Measurements from ENCODE around the gene ALDH18A1.
"Not testable (repeated sequence)": the region's sequence is repeated elsewhere in the genome, so short reads cannot be mapped to it uniquely, and the experiment has no call there.

Gene ALDH18A1

GRCh38 chr10:95656291-95657164, at the start of gene ALDH18A1:
Gene ALDH18A1, minus strand, starts transcription at chr10:95656711. Its CDS starts 3,334 bp downstream, at chr10:95653377.
- DNase-seq = peak; percentile 93

GRCh38 chr10:95698415-95698814, 41.9 kb upstream of the ALDH18A1 start:
- no peak for DNase-seq

DNA sequence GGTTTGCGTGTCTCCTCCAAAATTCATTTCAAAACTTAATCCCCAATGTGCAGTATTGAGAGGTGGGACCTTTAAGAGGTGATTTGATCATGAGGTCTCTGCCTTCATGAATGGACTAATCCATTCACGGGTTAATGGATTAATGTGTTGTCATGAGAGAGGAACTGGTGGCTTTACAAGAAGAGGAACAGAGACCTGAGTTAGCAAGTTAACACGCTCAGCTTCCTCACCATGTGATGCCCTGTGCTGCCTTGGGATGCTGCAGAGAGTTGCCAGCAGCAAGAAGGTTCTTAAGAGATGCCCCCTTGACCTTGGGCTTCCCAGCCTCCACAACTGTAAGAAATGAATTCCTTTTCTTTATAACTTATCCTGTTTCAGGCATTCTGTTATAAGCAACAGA, 40.9 kb upstream of the ALDH18A1 start:
- no peak for DNase-seq

GRCh38 chr10:95694665-95695064, 38.2 kb upstream of the ALDH18A1 start:
- no peak for DNase-seq

DNA sequence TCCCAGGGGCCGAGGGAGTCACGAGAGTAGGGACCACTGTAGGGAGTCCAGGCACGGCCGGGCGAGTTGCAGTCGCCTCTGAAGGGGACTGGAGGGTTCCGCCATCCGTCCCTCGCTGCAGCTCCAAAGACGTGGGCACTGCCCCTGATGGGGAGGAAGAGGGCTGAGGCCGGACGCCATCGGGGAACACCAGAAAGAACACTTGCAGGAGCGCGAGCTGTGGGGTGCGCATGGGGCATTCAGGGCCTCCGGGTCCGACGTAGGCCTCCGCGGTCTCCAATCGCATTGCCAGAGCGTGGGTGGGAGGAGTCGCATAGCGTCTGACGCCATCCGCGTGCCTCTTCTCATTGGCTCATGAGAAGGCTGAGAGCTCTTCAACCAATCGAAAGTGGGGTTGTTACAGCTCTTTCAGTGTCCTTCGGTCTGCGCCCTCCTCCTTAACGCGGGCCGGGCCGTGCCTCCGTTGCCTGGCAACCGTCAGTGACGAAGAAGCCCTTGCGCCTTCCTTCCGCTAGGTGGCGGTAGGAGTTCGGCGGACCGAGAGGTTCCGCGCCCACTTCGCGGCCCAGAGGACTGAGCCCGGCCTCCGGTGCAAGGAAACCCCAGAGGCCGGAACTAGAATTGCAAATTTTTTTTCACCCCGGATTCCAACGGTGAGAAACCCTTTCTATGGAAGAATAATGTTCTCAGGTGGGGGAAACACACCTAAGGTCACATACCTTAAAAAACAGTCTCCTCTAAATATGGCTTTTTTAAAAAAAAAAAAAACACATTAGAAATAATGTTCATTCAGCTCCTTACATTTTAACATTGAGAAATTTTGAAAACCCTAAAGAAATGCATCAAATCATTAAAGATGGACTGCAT, 37.4 kb upstream of the ALDH18A1 start, which contains the start of gene TCTN3:
TCTN3 (minus strand) TSS at position 260 of the 867 bp plus-strand sequence; CDS start at position 232, 28 bp downstream.
- peak; percentile 95 for DNase-seq

DNA sequence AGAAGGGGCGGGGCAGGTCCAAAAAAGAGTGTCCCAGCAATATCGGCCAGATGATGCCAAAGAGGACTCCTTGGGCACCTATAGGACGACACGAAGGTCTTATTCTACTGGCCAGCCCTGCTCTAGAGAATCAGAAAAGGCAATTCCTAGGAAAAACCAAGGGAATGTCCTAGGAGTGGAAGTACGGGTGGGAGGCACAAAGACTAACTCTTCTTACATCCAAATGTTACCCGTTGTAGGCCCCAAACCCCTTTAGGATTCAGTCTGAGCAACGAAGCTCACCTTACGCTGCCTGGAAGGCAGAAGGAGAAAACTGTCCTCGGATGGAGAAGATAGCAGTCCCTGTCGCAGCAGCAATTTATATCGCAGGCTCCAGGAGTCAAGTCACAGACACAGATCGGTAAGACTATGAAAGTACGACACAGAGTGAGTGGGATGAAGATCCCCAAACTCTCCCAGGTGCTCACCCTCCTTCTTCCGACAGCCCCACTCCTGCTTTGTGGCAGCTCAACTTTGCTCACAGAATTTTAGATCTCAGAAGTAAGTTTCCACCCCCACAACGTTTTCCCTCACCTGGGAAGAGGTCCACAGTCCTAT, 36.7 kb upstream of the ALDH18A1 start:
- no peak for DNase-seq

GRCh38 chr10:95691281-95691680, 34.8 kb upstream of the ALDH18A1 start:
- no peak for DNase-seq

- no peak for DNase-seq
These were observed 32.1 kb upstream of the ALDH18A1 start for GRCh38 chr10:95688648-95689047.

GRCh38 chr10:95683966-95684365, 27.5 kb upstream of the ALDH18A1 start:
- DNase-seq = no peak

DNA sequence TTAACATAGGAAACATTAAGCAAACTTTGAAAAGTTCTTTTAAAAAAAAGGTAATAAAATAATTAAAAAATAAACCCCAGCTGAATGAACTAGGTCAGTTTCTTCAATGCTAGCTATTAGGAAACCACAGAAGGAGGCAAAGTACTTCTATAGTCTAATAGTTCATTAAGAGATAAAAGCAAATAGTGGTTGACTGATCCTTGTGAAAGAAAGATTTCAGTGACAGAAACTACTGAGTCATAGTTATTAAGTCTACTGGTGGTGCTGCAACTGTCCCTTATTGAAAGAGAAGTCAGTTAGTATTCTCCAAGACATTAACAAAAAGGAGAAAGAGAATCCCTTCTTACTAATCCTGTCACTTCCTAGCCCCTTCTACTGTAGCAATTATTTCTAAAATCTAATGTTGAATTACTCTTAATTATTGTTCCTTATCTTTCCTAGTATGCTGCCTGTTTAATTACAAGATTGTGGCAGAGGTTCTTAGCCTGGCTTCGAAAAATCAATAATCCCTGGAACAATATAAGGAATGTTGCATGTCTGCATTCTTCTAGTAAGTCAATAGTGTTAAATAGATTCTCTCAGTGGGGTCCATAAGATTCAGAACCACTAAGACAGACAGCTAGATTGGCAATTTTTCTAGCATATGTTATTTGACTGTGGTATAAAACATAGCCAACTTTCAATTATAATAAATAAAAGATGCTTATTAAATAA, 19.0 kb upstream of the ALDH18A1 start:
- DNase-seq = no peak

DNA sequence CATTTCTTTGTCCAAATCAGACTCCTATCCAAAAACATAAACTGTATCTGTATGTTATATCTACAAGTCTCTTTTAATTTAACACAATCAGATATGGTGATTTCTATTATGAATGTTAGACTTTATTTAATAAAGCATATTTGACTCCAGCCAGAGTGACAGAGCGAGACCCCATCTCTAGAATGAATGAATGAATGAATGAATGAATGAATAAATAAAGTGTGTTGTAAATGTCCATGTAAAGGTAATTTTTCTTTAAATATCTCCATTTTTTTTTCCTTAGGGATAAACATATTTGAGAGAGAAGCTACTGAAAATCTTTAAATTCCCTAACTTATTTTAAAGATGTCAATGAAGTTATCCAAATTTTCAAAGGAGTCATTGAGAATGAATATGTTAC, 18.1 kb upstream of the ALDH18A1 start:
- DNase-seq = no peak

DNA sequence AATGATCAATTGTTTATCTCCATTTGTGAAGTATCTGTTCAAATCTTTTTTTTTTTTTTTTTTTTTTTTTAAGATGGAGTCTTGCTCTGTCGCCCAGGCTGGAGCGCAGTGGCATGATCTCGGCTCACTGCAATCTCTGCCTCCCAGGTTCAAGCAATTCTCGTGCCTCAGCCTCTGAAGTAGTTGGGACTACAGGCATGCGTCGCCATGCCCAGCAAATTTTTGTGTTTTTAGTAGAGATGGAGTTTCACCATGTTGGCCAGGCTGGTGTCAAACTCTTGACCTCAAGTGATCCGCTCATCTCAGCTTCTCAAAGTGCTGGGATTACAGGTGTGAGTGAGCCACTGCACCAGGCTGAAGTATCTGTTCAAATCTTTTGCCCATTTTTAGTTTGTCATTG, 16.1 kb upstream of the ALDH18A1 start:
- DNase-seq = not testable (repeated sequence)

GRCh38 chr10:95664543-95664942, 8.0 kb upstream of the ALDH18A1 start:
- no peak for DNase-seq

DNA sequence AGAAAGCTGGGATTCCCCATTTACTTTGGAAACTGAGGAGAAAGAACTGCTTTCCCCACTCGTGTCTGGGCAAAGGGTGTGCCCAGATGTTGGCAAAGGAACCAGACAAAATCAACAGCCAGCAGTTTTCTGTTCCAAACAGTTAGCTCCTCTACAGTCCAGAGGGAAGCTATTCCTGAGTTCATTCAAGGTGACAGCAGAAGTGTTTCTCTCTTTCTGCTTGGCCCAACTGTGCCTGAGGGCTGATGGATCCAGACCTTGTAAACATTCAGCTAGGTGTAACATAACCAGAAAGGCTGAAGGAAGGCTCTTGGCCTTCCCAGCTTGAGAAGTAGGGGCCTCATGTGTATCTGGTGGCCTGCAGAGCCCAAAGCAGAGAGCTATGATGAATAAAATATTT, 7.0 kb upstream of the ALDH18A1 start:
- no peak for DNase-seq

DNA sequence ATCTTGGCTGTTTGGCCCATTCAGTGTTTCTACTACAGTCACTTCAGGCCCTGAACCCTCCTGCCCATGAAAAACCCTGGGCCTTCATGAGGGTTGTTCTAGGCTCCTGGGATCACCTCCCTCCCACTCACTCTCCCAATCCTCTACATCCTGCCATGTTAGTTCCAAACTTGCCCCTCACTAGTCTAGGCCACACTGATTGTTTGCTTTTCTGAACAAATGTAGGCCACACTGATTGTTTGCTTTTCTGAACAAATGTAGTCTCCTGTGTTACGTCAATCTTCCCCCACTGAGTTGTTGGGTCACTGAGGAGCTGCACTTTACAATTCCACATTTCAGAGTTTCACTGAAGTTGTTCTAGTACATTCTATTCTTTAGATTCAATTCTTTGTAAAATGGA, 5.3 kb upstream of the ALDH18A1 start:
- no peak for DNase-seq

- no peak for DNase-seq
These were observed 3.8 kb upstream of the ALDH18A1 start for GRCh38 chr10:95660283-95660682.

DNA sequence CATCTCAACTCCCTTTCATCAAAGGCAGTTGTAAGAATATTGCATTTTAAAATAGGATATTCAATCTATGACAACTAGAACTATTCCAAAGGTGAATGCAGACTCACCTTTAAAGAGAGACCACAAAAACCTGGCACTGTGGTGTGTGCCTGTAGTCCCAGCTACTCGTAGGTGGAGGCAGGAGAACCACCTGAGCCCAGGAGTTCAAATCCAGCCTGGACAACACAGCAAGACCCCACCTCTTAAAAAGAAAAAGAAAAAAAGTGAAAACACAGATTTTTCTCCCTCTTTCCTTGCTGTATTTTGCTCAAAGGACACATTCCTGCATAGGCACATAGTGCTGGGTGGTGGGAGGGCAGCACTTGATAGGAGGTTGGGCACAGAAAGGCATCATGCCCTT, 739 bp upstream of the ALDH18A1 start:
- DNase-seq = no peak

- DNase-seq = peak; percentile 30
These were observed 780 bp downstream of the ALDH18A1 start for GRCh38 chr10:95655571-95656290.

GRCh38 chr10:95653895-95654294, 2.6 kb downstream of the ALDH18A1 start:
- no peak for DNase-seq

DNA sequence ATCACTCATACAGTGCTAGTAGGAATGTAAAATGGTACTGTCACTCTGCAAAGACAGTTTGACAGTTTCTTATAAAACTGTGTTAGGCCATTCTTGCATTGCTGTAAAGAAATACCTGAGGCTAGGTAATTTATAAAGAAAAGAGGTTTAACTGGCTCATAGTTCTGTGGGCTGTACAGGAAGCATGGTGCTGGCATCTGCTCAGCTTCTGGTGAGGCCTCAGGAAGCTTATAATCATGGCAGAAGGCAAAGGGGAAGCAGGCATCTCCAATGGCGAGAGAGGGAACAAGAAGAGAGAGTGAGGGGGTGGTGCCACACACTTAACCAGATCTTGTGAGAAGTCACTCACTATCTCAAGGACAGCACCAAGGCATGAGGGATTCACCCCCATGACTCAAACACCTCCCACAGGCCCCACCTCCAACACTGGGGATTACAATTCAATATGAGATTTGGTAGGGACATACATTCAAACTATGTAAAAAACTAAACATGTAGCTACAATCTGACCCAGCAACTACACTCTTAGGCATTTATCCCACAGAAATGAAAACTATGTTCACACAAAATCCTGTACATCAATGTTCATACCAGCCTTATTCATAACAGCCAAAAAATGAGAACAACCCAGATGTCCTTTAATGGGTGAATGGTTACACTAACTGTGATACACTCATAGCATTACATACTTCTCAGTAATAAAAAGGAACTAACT, 5.0 kb downstream of the ALDH18A1 start:
- no peak for DNase-seq

DNA sequence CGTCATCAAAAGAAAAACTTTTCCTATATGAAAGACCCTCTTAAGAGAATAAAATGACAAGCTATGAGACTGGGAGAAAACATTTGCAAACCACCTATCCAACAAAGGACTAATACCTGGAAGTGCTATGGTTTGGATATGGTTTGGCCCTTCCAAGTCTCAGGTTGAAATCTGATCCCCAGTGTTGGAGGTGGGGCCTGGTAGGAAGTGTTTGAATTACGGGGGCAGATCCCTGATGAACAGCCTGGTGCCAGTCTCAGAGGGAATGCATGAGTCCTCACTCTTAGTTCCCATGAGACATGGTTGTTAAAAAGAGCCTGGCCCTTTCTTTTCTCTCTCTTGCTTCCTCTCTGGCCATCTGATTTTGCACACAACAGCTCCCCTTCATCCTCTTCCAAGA, 6.3 kb downstream of the ALDH18A1 start:
- no peak for DNase-seq
